Measurements from ENCODE around the gene NGEF.

Gene NGEF

DNA sequence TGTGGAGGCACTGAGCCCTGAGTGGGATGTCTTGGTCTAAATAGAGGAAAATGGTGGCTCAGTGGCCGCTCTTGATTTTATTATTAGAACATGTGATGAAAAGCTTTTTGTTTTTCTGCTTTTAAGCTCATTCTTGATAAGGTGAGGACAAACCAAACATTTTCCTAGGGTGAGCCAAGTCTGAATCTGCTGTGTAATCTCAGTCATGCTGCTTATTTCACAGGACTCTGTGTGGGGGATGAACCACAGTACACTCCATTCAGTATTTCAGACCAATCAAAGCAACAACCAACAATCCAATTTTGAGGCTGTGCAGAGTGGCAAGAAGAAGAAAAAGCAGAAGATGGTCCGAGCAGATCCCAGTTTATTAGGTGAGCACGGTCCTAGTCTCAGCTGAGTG lies 163.0 kb downstream of the NGEF start:
- TF ChIP-seq CTCF (IDR thresholded peaks at IDR 0.05) = no peak

GRCh38 chr2:232846055-232846454 lies 167.0 kb downstream of the NGEF start:
- no peak for TF ChIP-seq CTCF (IDR thresholded peaks at IDR 0.05)

- TF ChIP-seq CTCF (IDR thresholded peaks at IDR 0.05) = no peak
These were observed 169.2 kb downstream of the NGEF start for GRCh38 chr2:232843834-232844233.

GRCh38 chr2:232842689-232843088 lies 170.4 kb downstream of the NGEF start:
- no peak for TF ChIP-seq CTCF (IDR thresholded peaks at IDR 0.05)

DNA sequence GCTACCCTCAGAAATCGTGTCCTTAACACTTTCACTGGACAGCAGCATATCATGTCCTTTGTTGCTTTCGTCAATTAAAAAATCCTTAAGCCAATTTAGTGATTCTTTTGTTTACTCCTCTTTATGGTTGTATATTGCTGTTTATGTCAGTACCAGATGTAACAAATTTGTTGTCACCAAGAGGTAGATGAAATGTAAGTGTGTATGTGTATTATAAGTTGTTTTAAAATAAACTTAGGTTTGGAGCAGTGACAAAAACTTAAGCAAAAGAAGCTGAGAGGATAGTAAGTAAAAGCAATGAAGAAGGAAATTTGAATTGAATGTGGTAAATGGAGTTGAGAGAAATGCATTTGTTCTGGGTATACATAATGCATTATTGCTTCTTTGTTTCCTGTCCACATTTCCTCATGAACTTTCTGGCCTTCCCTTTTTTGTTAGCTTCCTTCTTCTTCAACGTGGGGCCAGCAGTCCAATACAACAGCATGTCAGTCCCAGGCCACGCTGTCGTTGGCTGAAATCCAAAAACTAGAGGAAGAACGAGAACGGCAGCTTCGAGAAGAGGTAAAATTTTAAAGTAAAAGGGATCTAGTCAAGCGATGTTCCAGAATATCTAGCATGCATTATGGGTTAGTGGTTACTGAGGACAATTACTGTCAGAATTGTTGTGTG lies 173.5 kb downstream of the NGEF start:
- TF ChIP-seq CTCF (IDR thresholded peaks at IDR 0.05) = no peak

DNA sequence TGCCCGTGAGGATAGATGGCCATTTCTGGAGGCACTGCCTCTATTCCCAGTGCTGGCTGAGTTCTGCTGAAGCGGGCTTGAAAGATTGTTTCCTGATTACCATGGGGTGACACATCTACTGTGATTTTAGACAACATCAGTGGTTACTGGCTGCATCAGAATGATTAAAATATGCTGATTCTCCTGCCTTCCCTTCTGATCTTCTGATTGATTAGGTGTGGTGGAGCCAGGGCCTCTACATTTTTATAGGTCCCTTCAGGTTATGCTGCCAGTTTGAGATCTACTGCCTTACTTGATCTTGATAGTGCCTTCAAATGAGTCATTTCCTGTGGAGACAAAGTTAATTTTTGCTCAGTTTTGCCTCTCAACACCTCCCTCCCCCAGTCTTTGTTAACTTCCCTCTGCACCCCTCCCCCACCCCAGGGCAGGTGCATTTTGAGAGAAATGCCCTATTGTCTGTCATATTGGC lies 174.6 kb downstream of the NGEF start:
- TF ChIP-seq CTCF (IDR thresholded peaks at IDR 0.05) = no peak

DNA sequence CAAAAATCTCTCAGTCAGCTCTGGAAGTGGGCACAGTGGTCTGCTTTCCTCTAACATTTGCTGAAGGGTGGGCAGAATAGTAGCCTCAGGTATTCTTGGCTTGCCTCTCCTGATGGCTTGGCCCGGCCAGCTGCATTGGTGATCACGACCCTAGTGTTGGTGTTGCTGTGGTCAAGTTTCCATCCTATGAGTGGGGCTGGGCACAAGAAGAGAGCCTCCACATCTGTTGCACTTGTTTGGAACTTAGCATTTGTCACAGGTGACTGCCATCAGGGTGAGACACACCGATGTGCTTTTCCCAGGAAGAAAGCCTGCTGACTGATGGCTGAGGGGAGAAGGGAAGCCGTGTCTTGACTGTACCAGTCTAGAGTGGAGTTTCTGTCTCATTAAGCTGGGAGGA lies 176.1 kb downstream of the NGEF start:
- no peak for TF ChIP-seq CTCF (IDR thresholded peaks at IDR 0.05)

All from LNCAP (cell line).